OCI-LY7 (cell line): ENCODE results near the gene FHL3. TPM values are rescaled to one million over a fixed set of nuclear protein-coding genes. Genes with fewer than 3 reads are reported as not detected.

Source experiments
- BruUV-seq: library from RNA; stranded (reverse); fragments of 400-500 nt; replicated peaks from 2 replicates; lab custom pipeline; 2021; lab: Mats Ljungman, UMichigan
- CTCF ChIA-PET: fragments of 300-600 bp; sonication (Branson Sonifier 250); formaldehyde crosslinking; loops from one replicate; lab custom pipeline; 2022; ENCODE audit warnings: antibody characterized with exemption; ENCODE audit not compliant: unreplicated experiment; lab: Charles Lee
- POLR2A ChIA-PET: fragments of 300-600 bp; sonication (Branson Sonifier 250); formaldehyde crosslinking; loops from one replicate; lab custom pipeline; 2022; ENCODE audit warnings: antibody characterized with exemption; lab: Charles Lee
- DNase-seq: peaks from one replicate; pipeline ENCODE4 v3.0.0-alpha.2; 2015; ENCODE audit warnings: low spot score
- H2AFZ ChIP-seq: fragments of 200-600 bp; sonication (generic), shearing (Covaris generic); 2 replicates; pipeline ENCODE4 v1.6.1; 2014; ENCODE audit warnings: mild to moderate bottlenecking, antibody characterized with exemption, low read length, moderate library complexity
- H3K27ac ChIP-seq: fragments of 200-600 bp; sonication (generic); 2 replicates; pipeline ENCODE4 v1.5.1; 2014; ENCODE audit warnings: mixed run types, low read depth, mild to moderate bottlenecking, moderate library complexity, low read length, inconsistent platforms; ENCODE audit not compliant: poor library complexity, severe bottlenecking
- H3K36me3 ChIP-seq: fragments of 200-600 bp; sonication (generic); 2 replicates; pipeline ENCODE4 v1.6.1; 2014; ENCODE audit warnings: mild to moderate bottlenecking, antibody characterized with exemption, low read length, moderate library complexity, mixed read lengths; ENCODE audit not compliant: insufficient read depth
- H3K4me1 ChIP-seq: fragments of 200-600 bp; sonication (generic); 2 replicates; pipeline ENCODE4 v1.5.1; 2014; ENCODE audit warnings: mild to moderate bottlenecking, low read length; ENCODE audit not compliant: insufficient read depth, poor library complexity, severe bottlenecking
- H3K4me2 ChIP-seq: fragments of 200-600 bp; sonication (generic); 2 replicates; pipeline ENCODE4 v1.6.1; 2014; ENCODE audit warnings: mild to moderate bottlenecking, low read length
- H3K4me3 ChIP-seq: fragments of 200-600 bp; sonication (generic); 2 replicates; pipeline ENCODE4 v1.5.1; 2014; ENCODE audit warnings: mild to moderate bottlenecking, low read depth, low read length; ENCODE audit not compliant: poor library complexity, severe bottlenecking
- H3K79me2 ChIP-seq: fragments of 200-600 bp; sonication (generic); 2 replicates; pipeline ENCODE4 v1.6.1; 2016; ENCODE audit warnings: low read depth, mild to moderate bottlenecking, low read length, moderate library complexity, mixed read lengths; ENCODE audit not compliant: insufficient read depth
- H3K9me2 ChIP-seq: fragments of 200-600 bp; sonication (generic); 2 replicates; pipeline ENCODE4 v1.6.1; 2016; ENCODE audit warnings: mild to moderate bottlenecking, low read length, mixed read lengths; ENCODE audit not compliant: insufficient read depth
- H3K9me3 ChIP-seq: fragments of 200-600 bp; sonication (generic); 2 replicates; pipeline ENCODE4 v1.6.1; 2014; ENCODE audit warnings: mild to moderate bottlenecking, mixed run types, low read length, mixed read lengths
- H4K20me1 ChIP-seq: fragments of 200-600 bp; sonication (generic); 2 replicates; pipeline ENCODE4 v1.6.1; 2014; ENCODE audit warnings: mild to moderate bottlenecking, antibody characterized with exemption, low read length, moderate library complexity, mixed read lengths; ENCODE audit not compliant: insufficient read depth
- CTCF ChIP-seq: fragments of 200-600 bp; sonication (generic); conservative IDR thresholded peaks from 2 replicates; pipeline ENCODE4 v1.5.1; 2014; ENCODE audit warnings: mild to moderate bottlenecking, antibody characterized with exemption, low read length, moderate library complexity, mixed read lengths
- EZH2phosphoT487 ChIP-seq: fragments of 200-600 bp; sonication (generic); IDR thresholded peaks from 2 replicates; pipeline ENCODE4 v1.6.1; 2018; ENCODE audit warnings: low read depth, borderline replicate concordance, mild to moderate bottlenecking, mixed run types, antibody characterized with exemption, low read length, moderate library complexity, mixed read lengths
- intact Hi-C: fragments of 100-400 bp; cut with micrococcal nuclease; formaldehyde crosslinking; loops from one replicate; pipeline ENCODE4 v1.10.0; 2022; ENCODE audit not compliant: unreplicated experiment
- total RNA-seq, 2 experiments: library from RNA; depleted of rRNA in 1 of 2; stranded (reverse); fragments of >200 nt in 1 of 2; shearing (Covaris generic) in 1 of 2; gene quantifications; 2 replicates each; pipeline ENCODE4 v1.2.3, GENCODE V29; 2014 to 2022

The FHL3 gene
- total RNA-seq, 2 experiments from 2014 or later = 0.63 to 1.8 TPM

- Histone ChIP-seq H3K4me1 (peaks cover 36% of the 10 kb centered on the region), H3K27ac (no peak overlapping the region), H3K9me3 (no peaks in the 10 kb centered on the region), H2AFZ (peak overlapping the region; percentile 87), H3K9me2 (no peaks in the 10 kb centered on the region), H3K79me2 (no peaks in the 10 kb centered on the region), H3K4me3 (peak overlapping the region; percentile 11), H4K20me1 (no peaks in the 10 kb centered on the region), H3K4me2 (peak overlapping the region; percentile 32; the same call in 1 of the 2 replicates), H3K36me3 (no peaks in the 10 kb centered on the region)
- intact Hi-C loops = no loop called here
- DNase-seq = no peak
- ChIA-PET POLR2A (no interaction called here), CTCF (no interaction called here)
- BruUV-seq = no TSS peak
- TF ChIP-seq EZH2phosphoT487 (no peak), CTCF (no peak)
Observed at GRCh38 chr1:37995751-37996345, 9.5 kb downstream of the FHL3 start.

GRCh38 chr1:37994886-37995566 is 10.3 kb downstream of the FHL3 start:
- Histone ChIP-seq H2AFZ (peak overlapping the region; percentile 87), H3K9me3 (no peaks in the 10 kb centered on the region), H3K27ac (no peak overlapping the region), H3K36me3 (no peaks in the 10 kb centered on the region), H3K4me1 (peaks cover 29% of the 10 kb centered on the region), H3K9me2 (no peaks in the 10 kb centered on the region), H4K20me1 (no peaks in the 10 kb centered on the region), H3K79me2 (no peaks in the 10 kb centered on the region), H3K4me2 (no peak overlapping the region), H3K4me3 (no peak overlapping the region)
- DNase-seq = no peak
- no TSS peak for BruUV-seq
- POLR2A ChIA-PET = no interaction called here
- TF ChIP-seq EZH2phosphoT487 (no peak), CTCF (no peak)
- CTCF ChIA-PET = no interaction called here
- intact Hi-C loops = loop anchor here (5.0 kb wide), 1 partner anchor 103 kb away; no protein-coding TSS in a partner anchor
